H1 (cell line): Measurements from ENCODE around the gene WBP1L. TPM values are rescaled to one million over a fixed set of nuclear protein-coding genes. Genes with fewer than 3 reads are reported as not detected.

Experiments
- CTCF ChIA-PET: fragments of 300-600 bp; sonication (Branson Sonifier 250); formaldehyde crosslinking; loops from one replicate; lab custom pipeline; 2021; ENCODE audit not compliant: partially characterized antibody; lab: Charles Lee
- POLR2A ChIA-PET: fragments of 300-600 bp; sonication (Branson Sonifier 250); formaldehyde crosslinking; loops from one replicate; lab custom pipeline; 2021; ENCODE audit warnings: inconsistent platforms; ENCODE audit not compliant: partially characterized antibody; lab: Charles Lee
- DNase-seq, 2 experiments: peaks; one replicate each; pipeline versions ENCODE4 v3.0.0 to v3.0.0-alpha.2; 2010 to 2022; ENCODE audit warnings: low spot score in 2 of 2, low read depth in 1 of 2, mixed read lengths in 1 of 2
- FAIRE-seq: peaks from 2 replicates; lab custom pipeline; 2011; peaks lifted over from hg19 to GRCh38; lab: Jason Lieb, UNC
- H2AFZ ChIP-seq: 2 replicates; pipeline ENCODE4 v1.8.1; 2012; ENCODE audit warnings: low read length, inconsistent platforms
- H2AK5ac ChIP-seq: 2 replicates; pipeline ENCODE4 v1.6.1; 2013; ENCODE audit warnings: low read depth, low read length
- H2BK120ac ChIP-seq: replicated peaks from 2 replicates; pipeline ENCODE3; 2013; ENCODE audit warnings: low read depth, low read length, inconsistent platforms
- H2BK12ac ChIP-seq: 2 replicates; pipeline ENCODE4 v1.6.1; 2013; ENCODE audit warnings: low read depth, low read length
- H2BK15ac ChIP-seq: 2 replicates; pipeline ENCODE4 v1.6.1; 2013; ENCODE audit warnings: low read length
- H2BK20ac ChIP-seq: 2 replicates; pipeline ENCODE4 v1.6.1; 2013; ENCODE audit warnings: low read length
- H2BK5ac ChIP-seq: 2 replicates; pipeline ENCODE4 v1.6.1; 2013; ENCODE audit warnings: low read depth, low read length
- H3K14ac ChIP-seq: 2 replicates; pipeline ENCODE4 v1.6.1; 2013; ENCODE audit warnings: inconsistent platforms; ENCODE audit not compliant: insufficient read length
- H3K18ac ChIP-seq: 2 replicates; pipeline ENCODE4 v1.6.1; 2013; ENCODE audit warnings: low read length; ENCODE audit errors: extremely low read depth
- H3K23ac ChIP-seq: 2 replicates; pipeline ENCODE4 v1.6.1; 2013; ENCODE audit warnings: inconsistent platforms; ENCODE audit not compliant: insufficient read length
- H3K23me2 ChIP-seq: 2 replicates; pipeline ENCODE4 v1.6.1; 2013; ENCODE audit warnings: low read depth, low read length
- H3K27ac ChIP-seq: 2 replicates; pipeline ENCODE4 v1.6.1; 2011; ENCODE audit warnings: low read depth, low read length, inconsistent platforms
- H3K27me3 ChIP-seq, 4 experiments: replicated peaks in 1 of 4; 1 replicate in 1 of 4; 2 replicates in 3 of 4; pipeline versions ENCODE4 v1.6.1 to v1.8.1; 2011 to 2013; ENCODE audit warnings: low read length in 3 of 4, mild to moderate bottlenecking in 3 of 4, inconsistent platforms in 2 of 4, mixed read lengths in 2 of 4, moderate library complexity in 1 of 4; ENCODE audit not compliant: control insufficient read depth in 3 of 4, insufficient read depth in 3 of 4; ENCODE audit errors: extremely low read depth in 1 of 4
- H3K36me3 ChIP-seq, 4 experiments: 2 replicates each; pipeline versions ENCODE4 v1.6.1 to v1.8.1; 2011 to 2013; ENCODE audit warnings: mild to moderate bottlenecking in 4 of 4, low read length in 3 of 4, moderate library complexity in 2 of 4, control low read depth in 1 of 4, inconsistent platforms in 1 of 4; ENCODE audit not compliant: insufficient read depth in 4 of 4, control insufficient read depth in 2 of 4
- H3K4ac ChIP-seq: replicated peaks from 2 replicates; pipeline ENCODE3; 2013; ENCODE audit warnings: low read length, low read depth, mixed read lengths, inconsistent platforms; ENCODE audit not compliant: insufficient read length
- H3K4me1 ChIP-seq, 4 experiments: replicated peaks in 1 of 4; 1 replicate in 1 of 4; 2 replicates in 3 of 4; pipeline versions ENCODE4 v1.6.1 to v1.8.1; 2011 to 2013; ENCODE audit warnings: low read length in 3 of 4, inconsistent platforms in 2 of 4, mixed read lengths in 1 of 4; ENCODE audit not compliant: insufficient read depth in 4 of 4, control insufficient read depth in 3 of 4
- H3K4me2 ChIP-seq, 2 experiments: 2 replicates each; pipeline versions ENCODE4 v1.6.1 to v1.8.1; 2011 to 2013; ENCODE audit warnings: low read depth in 2 of 2, low read length in 2 of 2, control low read depth in 1 of 2, inconsistent platforms in 1 of 2, mild to moderate bottlenecking in 1 of 2; ENCODE audit not compliant: insufficient read depth in 1 of 2
- H3K4me3 ChIP-seq, 4 experiments: fragments of 200-600, 300-600 bp in 1 of 4; sonication (generic), shearing (Covaris generic), sonication (Bioruptor Twin) in 1 of 4; 2 replicates each; pipeline versions ENCODE4 v1.5.1 to v1.8.1; 2011 to 2016; ENCODE audit warnings: low read length in 4 of 4, low read depth in 3 of 4, control low read depth in 2 of 4, inconsistent platforms in 2 of 4, mild to moderate bottlenecking in 2 of 4, mixed read lengths in 1 of 4, moderate library complexity in 1 of 4; ENCODE audit not compliant: insufficient read depth in 2 of 4; ENCODE audit errors: extremely low read depth in 1 of 4
- H3K56ac ChIP-seq: replicated peaks from 2 replicates; pipeline ENCODE3; 2013; ENCODE audit warnings: low read depth, mild to moderate bottlenecking, mixed read lengths, low read length, inconsistent platforms; ENCODE audit not compliant: insufficient read length
- H3K79me1 ChIP-seq: 2 replicates; pipeline ENCODE4 v1.6.1; 2013; ENCODE audit warnings: low read depth, low read length, control low read depth
- H3K79me2 ChIP-seq, 2 experiments: 2 replicates each; pipeline versions ENCODE4 v1.6.1 to v1.8.1; 2012 to 2013; ENCODE audit warnings: low read length in 2 of 2, mild to moderate bottlenecking in 2 of 2, inconsistent platforms in 1 of 2; ENCODE audit not compliant: insufficient read depth in 2 of 2, control insufficient read depth in 1 of 2
- H3K9ac ChIP-seq, 4 experiments: replicated peaks in 1 of 4; 1 replicate in 1 of 4; 2 replicates in 3 of 4; pipeline versions ENCODE4 v1.6.1 to v1.8.1; 2011 to 2013; ENCODE audit warnings: low read depth in 3 of 4, low read length in 3 of 4, control low read depth in 2 of 4, mild to moderate bottlenecking in 2 of 4, moderate library complexity in 2 of 4, inconsistent platforms in 1 of 4; ENCODE audit errors: extremely low read depth in 1 of 4
- H3K9me3 ChIP-seq, 2 experiments: 2 replicates each; pipeline versions ENCODE4 v1.6.1 to v1.8.1; 2012 to 2013; ENCODE audit warnings: mild to moderate bottlenecking in 2 of 2, moderate library complexity in 2 of 2, control low read depth in 1 of 2, inconsistent platforms in 1 of 2, low read depth in 1 of 2, low read length in 1 of 2, mixed read lengths in 1 of 2; ENCODE audit not compliant: insufficient read depth in 2 of 2
- H4K20me1 ChIP-seq, 2 experiments: replicated peaks in 1 of 2; 2 replicates each; pipeline versions ENCODE3 to v1.8.1; 2011 to 2013; ENCODE audit warnings: inconsistent platforms in 2 of 2, low read length in 2 of 2, mild to moderate bottlenecking in 1 of 2; ENCODE audit not compliant: insufficient read depth in 2 of 2, control insufficient read depth in 1 of 2
- H4K5ac ChIP-seq: 2 replicates; pipeline ENCODE4 v1.6.1; 2013; ENCODE audit warnings: low read length, low read depth, mixed read lengths, inconsistent platforms; ENCODE audit not compliant: insufficient read length
- H4K8ac ChIP-seq: 2 replicates; pipeline ENCODE4 v1.8.0; 2013; ENCODE audit warnings: mild to moderate bottlenecking, moderate library complexity, low read length, inconsistent platforms; ENCODE audit not compliant: insufficient read depth; ENCODE audit errors: extremely low read depth
- H4K91ac ChIP-seq: replicated peaks from 2 replicates; pipeline ENCODE3; 2013; ENCODE audit warnings: low read length, mixed read lengths, inconsistent platforms; ENCODE audit not compliant: insufficient read length
- RNF2 ChIP-seq: fragments of 200-900, 300-1000 bp; sonication (generic); IDR thresholded peaks from 2 replicates; pipeline ENCODE4 v1.7.1; 2016; ENCODE audit warnings: borderline replicate concordance, low read depth, mild to moderate bottlenecking, antibody characterized with exemption, low read length; ENCODE audit not compliant: poor library complexity, severe bottlenecking; ENCODE audit errors: missing control alignments
- SIX5 ChIP-seq: IDR thresholded peaks from 2 replicates; pipeline ENCODE4 v1.6.1; 2011; ENCODE audit warnings: mild to moderate bottlenecking, low read depth, low read length
- SP2 ChIP-seq: IDR thresholded peaks from 2 replicates; pipeline ENCODE4 v1.6.1; 2012; ENCODE audit warnings: mild to moderate bottlenecking, low read length, inconsistent platforms
- TBP ChIP-seq: IDR thresholded peaks from 2 replicates; pipeline ENCODE4 v1.6.1; 2011; ENCODE audit warnings: low read depth, low read length, improper control_type of control experiment
- WGBS, 2 experiments: shearing (Covaris generic) in 1 of 2; methylation state at CpG; one replicate each; pipeline versions ENCODE4 v1.1.6 to v1.1.7; 2013 to 2015; ENCODE audit warnings: low lambda C conversion rate in 2 of 2, mixed read lengths in 2 of 2, inconsistent platforms in 1 of 2, low coverage in 1 of 2, missing lambda C conversion rate in 1 of 2; ENCODE audit not compliant: insufficient replicate concordance in 2 of 2, insufficient coverage in 1 of 2, insufficient read length in 1 of 2; ENCODE audit errors: extremely low coverage in 1 of 2, missing lambda C conversion rate in 1 of 2; 5-methylcytosine and 5-hydroxymethylcytosine counted together
- polyA plus RNA-seq, 7 experiments: library from polyadenylated mRNA; depleted of rRNA in 3 of 7; stranded (reverse) in 5 of 7; unstranded in 2 of 7; fragments of >200 nt in 5 of 7; fragments of 200-250 nt in 2 of 7; gene quantifications; 1 replicate in 5 of 7; 2 replicates in 1 of 7; 4 replicates in 1 of 7; pipeline versions ENCODE4 v1.2.1 to v1.2.3, GENCODE V29; 2011 to 2013; ENCODE audit warnings: missing spikeins in 2 of 7, mixed read lengths in 2 of 7
- total RNA-seq: library from RNA; stranded (reverse); fragmentation: NEBNext Ultra II Directional; extraction: Animal tissue kit (Norgen Biotek cat#: 25700); gene quantifications from 2 replicates; pipeline ENCODE4 v1.2.1, GENCODE V29; 2021
- TF ChIP-seq, protein P1 (sequence below): IDR thresholded peaks from 2 replicates; pipeline ENCODE4 v1.6.1; 2012; ENCODE audit warnings: inconsistent platforms

WBP1L gene
- total and polyA plus RNA-seq, 2 of the 8 experiments (the other 6 are each of a cell fraction or from before 2014, with no cell fraction given): 26.6 to 29.9 TPM

DNA sequence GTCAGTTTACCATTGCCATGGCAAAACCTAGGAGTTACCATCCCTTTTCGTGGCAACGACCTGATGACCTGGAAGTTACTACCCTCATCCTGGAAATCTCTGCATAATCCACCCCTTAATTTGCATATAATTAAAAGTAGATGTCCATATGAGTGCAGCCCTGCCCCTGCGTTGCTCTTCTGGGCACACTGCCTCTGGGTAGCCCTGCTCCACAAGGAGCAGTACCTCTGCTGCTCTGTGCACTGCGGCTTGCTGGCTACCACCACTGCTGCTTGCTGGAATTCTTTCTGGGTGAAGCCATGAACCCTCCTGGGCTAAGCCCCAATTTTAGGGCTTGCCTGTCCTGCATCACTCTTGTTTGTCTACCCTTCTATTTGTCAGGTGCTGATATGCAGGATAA lies 80.9 kb downstream of the WBP1L start:
- H2BK15ac ChIP-seq: no peak overlapping the region
- H2BK20ac ChIP-seq: no peak overlapping the region
- H2AFZ ChIP-seq: no peak overlapping the region
- H3K18ac ChIP-seq: no peak overlapping the region
- H3K9ac ChIP-seq: no peak overlapping the region
- no peak overlapping the region for H2BK5ac ChIP-seq
- no peak overlapping the region for H3K4me2 ChIP-seq
- no peak overlapping the region for H2AK5ac ChIP-seq
- H3K27me3 ChIP-seq: no peaks in the 10 kb centered on the region
- ChIA-PET CTCF (interaction anchor here (1.4 kb wide), 1 partner anchor 77 kb away, joined by 5 read pairs; no protein-coding TSS in a partner anchor), POLR2A (no interaction called here)
- no peak overlapping the region for H3K14ac ChIP-seq
- H3K4me1 ChIP-seq: no peaks in the 10 kb centered on the region; a peak in 2 of 7 replicates
- no peaks in the 10 kb centered on the region for H3K36me3 ChIP-seq
- TF ChIP-seq RNF2 (no peak), SP2 (no peak), TBP (no peak), SIX5 (no peak)
- TF ChIP-seq, protein P1, sequence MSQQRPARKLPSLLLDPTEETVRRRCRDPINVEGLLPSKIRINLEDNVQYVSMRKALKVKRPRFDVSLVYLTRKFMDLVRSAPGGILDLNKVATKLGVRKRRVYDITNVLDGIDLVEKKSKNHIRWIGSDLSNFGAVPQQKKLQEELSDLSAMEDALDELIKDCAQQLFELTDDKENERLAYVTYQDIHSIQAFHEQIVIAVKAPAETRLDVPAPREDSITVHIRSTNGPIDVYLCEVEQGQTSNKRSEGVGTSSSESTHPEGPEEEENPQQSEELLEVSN: no peak
- no peak overlapping the region for H3K4me3 ChIP-seq
- no peaks in the 10 kb centered on the region for H4K20me1 ChIP-seq
- H3K56ac ChIP-seq: no peak overlapping the region
- no peak overlapping the region for H3K4ac ChIP-seq
- no peak overlapping the region for H2BK12ac ChIP-seq
- H4K8ac ChIP-seq: no peak overlapping the region
- WGBS, 2 experiments: 92% methylated on average over 4 of the region's 4 CpGs; no CpG with 5 or more reads in 1 of the 2 experiments
- DNase-seq (no peak), FAIRE-seq (no peak)
- H3K79me2 ChIP-seq: no peaks in the 10 kb centered on the region
- H4K91ac ChIP-seq: no peak overlapping the region
- H3K9me3 ChIP-seq: peaks cover 4 to 11% of the 10 kb centered on the region in 2 experiments; a peak in 2 of 4 replicates
- H3K27ac ChIP-seq: no peak overlapping the region
- no peak overlapping the region for H3K23ac ChIP-seq
- no peak overlapping the region for H4K5ac ChIP-seq
- H3K23me2 ChIP-seq: no peaks in the 10 kb centered on the region
- no peak overlapping the region for H2BK120ac ChIP-seq
- no peaks in the 10 kb centered on the region for H3K79me1 ChIP-seq
